HG03354 (cell line): Measurements from ENCODE around the gene GATA3.

ENCODE experiments used
- ATAC-seq: cut with Tn5 transposase; IDR thresholded peaks from one replicate; pipeline ENCODE4 v1.9.1; 2021; ENCODE audit warnings: mild to moderate bottlenecking; ENCODE audit not compliant: unreplicated experiment, poor library complexity, severe bottlenecking

The GATA3 gene

GRCh38 chr10:8049865-8050555 lies 4.5 kb upstream of the GATA3 start:
- no peak for ATAC-seq

DNA sequence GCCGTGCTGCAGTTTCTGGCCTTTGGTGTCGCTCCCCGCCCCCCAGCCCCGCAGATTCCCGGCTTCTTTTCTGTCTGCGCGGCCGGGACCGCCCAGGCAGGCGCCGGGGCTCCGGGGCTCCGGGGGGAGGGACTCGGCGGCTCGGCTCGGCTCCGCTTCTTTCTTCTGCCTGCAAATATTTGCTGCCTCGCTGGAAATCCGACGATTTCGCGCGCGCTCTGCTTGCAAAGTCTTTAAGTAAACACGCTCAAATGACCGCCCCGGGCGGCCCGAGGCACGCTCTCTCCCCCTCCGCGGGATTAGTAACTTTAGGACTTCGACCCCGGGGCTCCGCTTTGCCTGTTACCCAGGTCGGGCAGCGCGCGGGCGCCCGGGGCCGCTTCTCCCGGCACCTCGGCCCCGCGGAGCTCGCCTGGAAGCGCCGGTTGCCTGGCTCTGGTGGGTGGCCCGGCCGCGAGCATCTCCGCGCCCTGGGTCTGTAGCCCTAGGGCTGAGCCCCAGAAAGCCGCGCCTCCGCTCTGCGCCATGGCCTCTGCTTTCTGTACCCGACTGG lies 3.9 kb upstream of the GATA3 start:
- ATAC-seq, result no peak

GRCh38 chr10:8051109-8051821 lies 3.2 kb upstream of the GATA3 start:
- no peak for ATAC-seq

- ATAC-seq, result no peak
Measured at GRCh38 chr10:8051851-8052257, 2.6 kb upstream of the GATA3 start.

DNA sequence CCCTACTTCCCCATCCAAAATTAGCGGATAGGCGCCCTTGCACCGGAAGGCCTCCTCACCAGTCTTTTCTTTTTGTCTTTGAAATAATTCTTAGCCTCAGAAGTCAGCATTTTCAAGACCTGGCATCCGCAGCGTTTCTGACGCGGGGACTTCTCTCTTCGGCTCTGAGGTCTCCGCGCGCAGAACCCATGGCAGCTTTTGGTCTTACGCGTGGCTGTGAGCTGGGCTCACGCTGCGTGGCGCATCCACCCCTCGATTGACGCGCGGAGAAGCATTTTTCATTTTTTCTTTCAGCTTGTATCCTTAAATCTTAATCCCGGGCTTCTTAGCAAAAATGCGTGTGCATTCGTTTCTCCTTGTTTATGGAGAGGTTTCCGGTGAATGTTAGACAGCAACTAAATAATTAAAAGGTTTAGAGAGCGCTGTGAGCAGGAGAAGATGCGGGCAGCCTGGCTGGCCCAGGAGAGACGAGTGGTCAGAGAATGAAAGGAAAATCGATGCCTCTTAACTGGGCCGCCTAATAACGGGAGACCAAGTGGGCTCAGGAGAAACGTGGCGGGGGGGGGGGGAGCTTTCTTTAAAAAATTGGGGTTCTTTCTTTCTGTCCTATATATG lies 2.0 kb upstream of the GATA3 start:
- no peak for ATAC-seq

GRCh38 chr10:8052956-8053445 lies 1.5 kb upstream of the GATA3 start:
- ATAC-seq, result no peak

- peak; percentile 55 for ATAC-seq
Measured at GRCh38 chr10:8053446-8054243, 843 bp upstream of the GATA3 start.

- ATAC-seq, result peak; percentile 17
Measured at GRCh38 chr10:8054244-8054493, 319 bp upstream of the GATA3 start.

- peak; percentile 9 for ATAC-seq
Measured at GRCh38 chr10:8055420-8056349, 1.2 kb downstream of the GATA3 start.

DNA sequence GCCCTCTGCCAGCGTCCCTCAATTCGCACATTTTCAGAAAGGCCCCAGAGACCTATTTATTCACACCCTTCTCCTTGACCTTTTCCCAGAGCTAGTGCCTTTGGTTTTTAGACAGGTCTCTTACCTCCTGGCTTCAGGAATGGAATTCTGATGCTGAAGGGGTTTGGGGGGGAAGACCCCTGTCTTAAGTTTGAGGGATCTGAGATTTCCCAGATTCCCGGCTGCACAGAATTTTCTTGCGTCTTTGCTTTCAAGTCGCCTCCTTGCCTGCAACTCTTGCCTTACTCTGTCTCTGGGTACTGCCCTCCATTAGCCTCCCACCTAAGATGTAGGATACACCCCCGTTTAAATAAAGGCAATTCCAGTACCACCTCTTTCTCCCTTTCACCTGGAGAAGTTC lies 1.9 kb downstream of the GATA3 start:
- no peak for ATAC-seq

GRCh38 chr10:8056871-8057331 lies 2.4 kb downstream of the GATA3 start:
- ATAC-seq, result peak; percentile 34

DNA sequence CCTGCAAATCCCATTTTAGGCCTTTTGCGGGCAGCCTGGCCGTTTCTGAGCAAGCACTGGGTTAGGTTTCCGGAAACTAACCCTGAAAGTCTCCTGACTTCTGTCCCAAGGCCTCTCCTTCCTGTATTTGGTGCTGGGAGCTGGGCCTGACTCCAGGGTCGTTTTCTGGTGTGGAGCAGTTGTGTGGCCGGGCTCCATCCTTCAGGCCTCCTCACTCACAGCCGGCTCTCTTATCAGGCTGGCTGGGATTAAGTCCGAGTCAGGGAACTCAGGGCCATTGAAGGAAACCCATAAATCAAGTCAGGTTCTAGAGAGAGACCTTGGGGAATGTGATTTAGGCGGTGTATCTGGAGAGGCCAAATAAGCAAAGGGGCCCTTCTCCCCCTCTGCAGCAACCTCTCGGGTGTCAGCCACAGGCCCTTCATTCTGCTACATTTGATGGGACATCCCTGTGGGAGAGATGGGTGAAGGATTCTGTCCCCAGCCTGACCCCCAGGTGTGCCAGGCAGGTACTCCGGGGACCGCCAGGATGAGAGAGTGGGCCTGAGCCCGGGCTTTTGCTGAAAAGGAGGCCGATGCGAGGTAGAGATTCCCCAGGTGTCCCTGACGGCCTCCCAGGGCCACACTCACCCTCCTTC lies 3.3 kb downstream of the GATA3 start:
- ATAC-seq, result no peak

DNA sequence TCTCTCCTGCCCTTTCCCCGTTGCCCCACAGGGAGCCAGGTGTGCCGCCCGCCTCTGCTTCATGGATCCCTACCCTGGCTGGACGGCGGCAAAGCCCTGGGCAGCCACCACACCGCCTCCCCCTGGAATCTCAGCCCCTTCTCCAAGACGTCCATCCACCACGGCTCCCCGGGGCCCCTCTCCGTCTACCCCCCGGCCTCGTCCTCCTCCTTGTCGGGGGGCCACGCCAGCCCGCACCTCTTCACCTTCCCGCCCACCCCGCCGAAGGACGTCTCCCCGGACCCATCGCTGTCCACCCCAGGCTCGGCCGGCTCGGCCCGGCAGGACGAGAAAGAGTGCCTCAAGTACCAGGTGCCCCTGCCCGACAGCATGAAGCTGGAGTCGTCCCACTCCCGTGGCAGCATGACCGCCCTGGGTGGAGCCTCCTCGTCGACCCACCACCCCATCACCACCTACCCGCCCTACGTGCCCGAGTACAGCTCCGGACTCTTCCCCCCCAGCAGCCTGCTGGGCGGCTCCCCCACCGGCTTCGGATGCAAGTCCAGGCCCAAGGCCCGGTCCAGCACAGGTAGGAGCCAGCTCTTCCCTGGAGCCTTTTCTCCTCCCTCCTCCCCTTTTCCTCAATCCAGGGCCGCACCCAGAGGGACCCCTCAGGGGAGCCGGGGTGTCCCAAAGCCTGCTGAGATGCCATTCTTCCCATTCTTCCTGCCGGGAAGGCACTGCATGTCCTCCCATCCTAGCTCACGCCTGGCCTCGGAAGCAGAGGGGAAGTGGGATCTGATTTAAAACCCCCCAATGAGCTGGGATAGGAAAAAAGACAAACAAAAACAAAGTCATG lies 4.0 kb downstream of the GATA3 start:
- no peak for ATAC-seq

DNA sequence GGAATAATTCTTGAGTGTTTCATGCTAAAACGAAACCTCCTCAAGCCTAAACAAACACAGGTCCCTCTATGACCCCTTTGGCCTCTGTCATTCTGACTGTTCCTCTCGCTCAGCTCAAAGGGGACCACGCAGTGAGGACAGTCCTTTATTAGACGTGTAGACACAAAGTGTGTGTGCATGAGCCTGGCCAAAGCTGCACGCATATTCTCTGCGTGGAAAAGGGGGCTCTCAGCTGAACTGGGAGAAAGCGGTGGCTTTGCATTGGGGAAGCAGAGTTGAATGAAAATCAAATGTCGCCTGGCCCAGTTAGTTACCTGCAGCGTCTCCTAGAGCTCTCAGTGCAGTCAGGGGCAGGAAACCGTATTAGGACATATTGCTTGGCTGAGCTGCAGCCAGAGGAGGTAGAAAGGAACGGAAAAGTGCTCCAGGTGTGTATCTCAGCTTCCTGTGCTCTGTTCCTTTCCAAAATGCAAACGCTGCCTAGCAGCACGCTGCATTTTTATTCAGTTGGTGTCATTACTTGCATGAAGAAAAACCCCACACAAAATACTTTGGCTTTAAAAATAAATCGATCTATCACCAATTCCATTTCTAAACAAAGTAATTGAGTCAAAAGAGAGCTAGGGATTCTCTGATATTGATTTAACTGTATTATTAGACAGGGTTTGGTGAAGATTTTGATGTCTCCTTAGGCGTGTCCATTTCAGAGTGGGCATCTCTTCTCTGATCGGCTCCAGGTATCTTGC lies 4.9 kb downstream of the GATA3 start:
- no peak for ATAC-seq

- peak; percentile 30 for ATAC-seq
Measured at GRCh38 chr10:8060010-8060703, 5.7 kb downstream of the GATA3 start.

GRCh38 chr10:8060704-8061121 lies 6.2 kb downstream of the GATA3 start:
- ATAC-seq, result no peak
